ENCODE measurements around the gene ADAMTS1.
"Not testable (repeated sequence)": the region's sequence is repeated elsewhere in the genome, so short reads cannot be mapped to it uniquely, and the experiment has no call there.

ADAMTS1 gene

DNA sequence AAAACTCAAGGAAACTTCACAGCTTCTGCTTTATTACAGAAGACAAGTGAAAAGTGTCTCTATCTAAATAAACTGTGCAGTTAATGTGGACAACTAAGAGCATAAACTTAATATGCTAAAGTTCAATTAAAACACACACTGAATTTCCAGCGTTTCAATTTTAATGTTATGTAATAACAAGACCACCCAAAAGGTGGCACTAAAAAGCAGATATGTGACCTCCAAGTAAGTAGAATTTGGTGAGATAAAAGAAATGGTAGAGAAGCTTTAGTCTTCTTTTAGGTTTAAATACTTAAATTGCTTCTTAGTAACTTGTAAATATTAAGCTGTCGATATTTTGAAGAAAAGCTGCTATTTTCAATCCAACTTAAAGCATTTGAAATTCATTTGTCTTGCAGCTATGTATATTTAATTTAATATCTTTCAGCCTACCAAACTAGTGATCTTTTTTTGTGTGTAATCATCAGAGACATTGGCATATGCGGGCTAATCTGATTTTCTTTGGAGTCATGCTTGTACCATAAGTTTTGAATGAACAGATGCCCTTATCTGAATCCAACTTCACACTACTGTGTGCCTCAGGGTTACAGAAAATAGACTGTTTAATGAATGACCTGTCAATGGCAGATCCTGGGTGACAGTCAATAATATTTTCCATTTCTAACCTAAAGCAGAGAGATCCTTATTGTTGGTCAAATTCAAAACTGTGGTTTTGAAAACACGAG is 36.5 kb upstream of the ADAMTS1 start:
- H3K4me3 ChIP-seq (ENCODE audit: low read length), result no peak overlapping the region
- TF ChIP-seq, protein P1, sequence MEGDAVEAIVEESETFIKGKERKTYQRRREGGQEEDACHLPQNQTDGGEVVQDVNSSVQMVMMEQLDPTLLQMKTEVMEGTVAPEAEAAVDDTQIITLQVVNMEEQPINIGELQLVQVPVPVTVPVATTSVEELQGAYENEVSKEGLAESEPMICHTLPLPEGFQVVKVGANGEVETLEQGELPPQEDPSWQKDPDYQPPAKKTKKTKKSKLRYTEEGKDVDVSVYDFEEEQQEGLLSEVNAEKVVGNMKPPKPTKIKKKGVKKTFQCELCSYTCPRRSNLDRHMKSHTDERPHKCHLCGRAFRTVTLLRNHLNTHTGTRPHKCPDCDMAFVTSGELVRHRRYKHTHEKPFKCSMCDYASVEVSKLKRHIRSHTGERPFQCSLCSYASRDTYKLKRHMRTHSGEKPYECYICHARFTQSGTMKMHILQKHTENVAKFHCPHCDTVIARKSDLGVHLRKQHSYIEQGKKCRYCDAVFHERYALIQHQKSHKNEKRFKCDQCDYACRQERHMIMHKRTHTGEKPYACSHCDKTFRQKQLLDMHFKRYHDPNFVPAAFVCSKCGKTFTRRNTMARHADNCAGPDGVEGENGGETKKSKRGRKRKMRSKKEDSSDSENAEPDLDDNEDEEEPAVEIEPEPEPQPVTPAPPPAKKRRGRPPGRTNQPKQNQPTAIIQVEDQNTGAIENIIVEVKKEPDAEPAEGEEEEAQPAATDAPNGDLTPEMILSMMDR (conservative IDR thresholded peaks at IDR 0.05; ENCODE audit: low read length), result peak; percentile 56
- DNase-seq (ENCODE audit: low read depth), result peak; percentile 28

DNA sequence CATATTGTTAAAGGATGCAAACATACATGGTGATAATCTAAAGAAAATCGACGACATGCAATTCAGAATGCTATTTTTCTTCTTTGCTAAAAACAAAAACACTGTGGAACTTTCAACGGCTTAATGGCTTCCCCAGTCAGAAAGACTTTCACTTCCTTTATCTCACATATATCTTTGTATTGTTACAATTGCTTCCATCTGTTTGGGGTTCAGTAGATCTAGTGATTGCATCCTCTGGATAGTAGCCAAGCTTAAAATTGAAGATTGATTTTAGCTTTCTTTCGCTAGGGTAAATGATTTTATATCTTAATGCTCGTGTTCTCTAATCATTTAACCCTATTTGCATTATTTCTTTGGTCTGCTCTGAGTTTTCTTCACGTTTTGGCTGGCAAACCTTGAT is 31.8 kb upstream of the ADAMTS1 start:
- DNase-seq (ENCODE audit: low read depth), result no peak
- TF ChIP-seq, protein P1 (conservative IDR thresholded peaks at IDR 0.05; ENCODE audit: low read length), result no peak
- H3K4me3 ChIP-seq (ENCODE audit: low read length), result no peak overlapping the region

DNA sequence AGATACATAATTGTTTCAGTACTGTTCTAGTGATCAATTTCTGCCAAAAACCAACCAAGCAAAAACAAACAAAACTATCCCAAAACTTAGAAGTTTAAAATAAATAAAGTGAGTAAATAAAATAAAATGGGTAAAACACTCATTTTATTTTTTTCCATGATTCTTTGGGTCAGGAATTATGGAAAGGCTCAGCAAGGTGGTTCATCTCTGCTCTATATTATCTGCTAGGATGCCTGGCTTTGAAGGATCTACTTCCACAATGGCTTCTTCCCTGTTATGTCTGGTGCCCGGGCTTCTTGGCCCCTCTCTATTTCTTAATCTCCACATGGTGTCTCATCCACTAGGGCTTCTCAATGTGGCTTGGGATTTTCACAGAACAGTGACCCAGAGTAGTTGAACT is 29.1 kb upstream of the ADAMTS1 start:
- TF ChIP-seq, protein P1 (conservative IDR thresholded peaks at IDR 0.05; ENCODE audit: low read length), result no peak
- no peak overlapping the region for H3K4me3 ChIP-seq (ENCODE audit: low read length)
- no peak for DNase-seq (ENCODE audit: low read depth)

DNA sequence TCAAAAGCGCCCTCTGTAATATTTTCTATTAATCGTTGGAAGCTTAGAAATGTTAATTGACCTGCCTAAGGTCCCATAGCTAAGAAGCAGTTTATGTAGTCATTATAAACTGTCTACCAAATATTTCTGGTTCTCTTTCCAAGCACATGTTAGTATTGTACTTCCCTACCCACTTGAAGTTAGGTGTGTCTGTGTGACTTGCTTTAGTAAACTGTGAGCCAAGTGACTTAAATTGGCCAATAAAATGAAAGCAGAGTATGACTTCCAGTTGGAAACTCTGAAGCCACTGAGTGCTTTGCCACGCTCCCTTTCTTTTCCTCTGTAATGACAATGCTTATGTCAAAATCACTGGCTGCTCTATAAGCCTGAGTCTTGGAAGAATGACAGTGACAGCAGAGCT is 20.6 kb upstream of the ADAMTS1 start:
- DNase-seq (ENCODE audit: low read depth), result no peak
- TF ChIP-seq, protein P1 (conservative IDR thresholded peaks at IDR 0.05; ENCODE audit: low read length), result no peak
- no peak overlapping the region for H3K4me3 ChIP-seq (ENCODE audit: low read length)

DNA sequence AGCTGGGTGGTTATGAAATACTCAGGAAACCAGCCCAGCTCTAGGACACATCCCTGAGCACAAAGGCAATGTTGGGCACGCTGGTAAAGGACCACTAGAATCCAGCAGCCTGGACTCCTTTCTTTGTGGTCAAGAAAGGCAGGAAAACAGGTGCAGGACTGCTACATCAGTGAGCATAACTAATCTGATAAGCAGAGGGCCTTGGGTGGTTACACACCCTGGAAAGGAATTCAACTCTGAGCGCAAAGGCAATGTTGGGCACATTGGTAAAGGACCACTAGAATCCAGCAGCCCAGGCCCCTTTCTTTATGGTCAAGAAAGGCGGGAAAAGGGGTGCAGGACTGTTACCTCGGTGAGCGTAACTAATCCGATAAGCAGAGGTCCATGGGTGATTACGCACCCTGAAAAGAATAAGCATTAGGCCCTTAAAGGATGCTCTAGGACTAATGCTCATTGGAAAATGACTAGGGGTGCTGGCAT is 11.7 kb upstream of the ADAMTS1 start:
- DNase-seq (ENCODE audit: low read depth); H3K4me3 ChIP-seq (ENCODE audit: low read length): not testable (repeated sequence)

DNA sequence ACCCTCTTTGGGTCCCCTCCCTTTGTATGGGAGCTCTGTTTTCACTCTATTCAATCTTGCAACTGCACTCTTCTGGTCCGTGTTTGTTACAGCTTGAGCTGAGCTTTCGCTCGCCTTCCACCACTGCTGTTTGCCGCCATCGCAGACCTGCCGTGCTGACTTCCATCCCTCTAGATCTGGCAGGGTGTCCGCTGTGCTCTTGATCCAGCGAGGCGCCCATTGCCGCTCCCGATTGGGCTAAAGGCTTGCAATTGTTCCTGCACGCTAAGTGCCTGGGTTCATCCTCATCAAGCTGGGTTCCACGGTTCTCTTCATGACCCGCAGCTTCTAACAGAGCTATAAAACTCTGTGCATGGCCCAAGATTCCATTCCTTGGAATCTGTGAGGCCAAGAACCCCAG is 9.5 kb upstream of the ADAMTS1 start:
- not testable (repeated sequence) for DNase-seq (ENCODE audit: low read depth); H3K4me3 ChIP-seq (ENCODE audit: low read length)

DNA sequence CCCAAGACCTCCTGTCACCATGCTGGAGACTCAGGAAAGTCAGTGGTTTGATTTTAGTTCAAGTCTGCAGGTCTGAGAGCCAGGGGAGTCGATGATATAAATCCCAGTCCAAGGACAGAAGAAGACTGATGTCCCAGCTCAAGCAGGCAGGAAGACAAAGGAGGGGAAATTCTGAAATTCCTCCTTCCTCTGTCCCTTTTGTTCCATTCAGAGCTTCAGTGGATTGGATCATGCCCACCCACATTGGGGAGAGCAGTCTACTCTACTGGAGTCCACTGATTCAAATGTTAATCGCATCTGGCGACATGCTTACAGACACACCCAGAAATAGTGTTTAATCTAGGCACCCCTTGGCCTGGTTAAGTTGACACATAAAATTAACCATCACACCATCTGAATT is 7.2 kb upstream of the ADAMTS1 start:
- no peak overlapping the region for H3K4me3 ChIP-seq (ENCODE audit: low read length)
- TF ChIP-seq, protein P1 (conservative IDR thresholded peaks at IDR 0.05; ENCODE audit: low read length), result no peak

DNA sequence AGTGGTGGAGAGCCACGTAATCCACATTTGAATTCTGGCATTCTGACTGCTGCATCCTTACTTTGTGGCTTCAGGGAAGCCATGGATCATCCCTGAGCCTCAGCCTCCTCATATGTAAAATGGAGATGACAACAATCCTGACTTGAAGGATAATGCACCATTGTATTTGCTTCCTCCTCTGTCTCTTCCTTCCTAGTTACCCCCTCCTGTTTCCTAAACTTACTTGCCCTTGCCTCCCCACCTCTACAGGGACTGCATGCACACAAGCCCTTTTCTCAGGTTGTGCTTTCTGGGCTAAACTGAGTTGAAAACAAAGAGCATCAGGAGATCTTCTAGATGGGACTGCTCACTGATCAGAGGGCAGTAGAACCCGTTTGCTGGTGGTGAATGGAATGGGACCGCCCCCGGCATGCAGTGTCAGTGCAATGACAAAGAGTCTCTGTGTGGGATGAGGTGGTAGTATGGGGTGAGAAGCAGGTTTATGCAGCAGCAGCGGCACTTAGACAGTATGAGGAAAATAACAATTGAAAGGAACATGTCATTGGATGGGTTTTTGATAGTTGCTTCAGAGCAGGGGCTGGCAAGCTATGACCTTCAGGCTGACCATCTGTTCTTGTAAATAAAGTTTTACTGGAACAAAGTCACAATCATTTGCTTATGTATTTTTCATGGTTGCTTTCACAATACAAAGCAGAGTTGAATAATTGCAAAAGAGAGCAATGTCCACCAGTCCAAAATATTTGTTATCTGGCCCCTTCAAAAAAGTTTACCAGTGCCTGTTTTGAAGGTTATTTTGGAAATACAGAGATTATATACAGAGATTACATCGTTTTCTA is 6.1 kb upstream of the ADAMTS1 start:
- TF ChIP-seq, protein P1 (conservative IDR thresholded peaks at IDR 0.05; ENCODE audit: low read length), result no peak
- no peak overlapping the region for H3K4me3 ChIP-seq (ENCODE audit: low read length)
- DNase-seq (ENCODE audit: low read depth), result no peak

More for the DNA sequence above, 7.2 kb upstream of the ADAMTS1 start:
- DNase-seq (ENCODE audit: low read depth), result no peak

All from AG10803 (cell line).